Liver (tissue), 3 donors: ENCODE measurements around the gene XYLT1.

Experiments
- CTCF ChIP-seq: fragments of 150-350 bp; IDR thresholded peaks from 2 replicates; pipeline ENCODE4 v1.5.1; 2017; ENCODE audit warnings: improper control_type of control experiment, low read depth, low read length; ENCODE audit not compliant: missing input control
- GABPA ChIP-seq, 2 donors: IDR thresholded peaks in 1 of 2; conservative IDR thresholded peaks in 1 of 2; 2 replicates each; pipeline ENCODE4 v1.6.1; 2016; ENCODE audit warnings: antibody characterized with exemption in 2 of 2, mild to moderate bottlenecking in 1 of 2, moderate library complexity in 1 of 2
- JUND ChIP-seq, 2 donors: IDR thresholded peaks; 2 replicates each; pipeline ENCODE4 v1.6.1; 2016; ENCODE audit warnings: antibody characterized with exemption in 2 of 2
- RAD21 ChIP-seq, 2 donors: IDR thresholded peaks; 2 replicates each; pipeline ENCODE4 v1.6.1; 2016; ENCODE audit warnings: antibody characterized with exemption in 2 of 2, mild to moderate bottlenecking in 2 of 2
- YY1 ChIP-seq: IDR thresholded peaks from 2 replicates; pipeline ENCODE4 v1.6.1; 2016; ENCODE audit warnings: antibody characterized with exemption, mild to moderate bottlenecking
- TF ChIP-seq, protein P1 (sequence below): IDR thresholded peaks from 2 replicates; pipeline ENCODE4 v1.6.1; 2016; ENCODE audit warnings: antibody characterized with exemption
- donor health status: healthy.
- donor health status: healthy.

- no peak for TF ChIP-seq CTCF
- no peak for TF ChIP-seq GABPA (IDR thresholded peaks at IDR 0.05 in 1 of 2, conservative IDR thresholded peaks at IDR 0.05 in 1 of 2)
- no peak for TF ChIP-seq RAD21 (IDR thresholded peaks at IDR 0.05)
- TF ChIP-seq JUND (IDR thresholded peaks at IDR 0.05), result no peak
- TF ChIP-seq YY1, result no peak
- TF ChIP-seq, protein P1, sequence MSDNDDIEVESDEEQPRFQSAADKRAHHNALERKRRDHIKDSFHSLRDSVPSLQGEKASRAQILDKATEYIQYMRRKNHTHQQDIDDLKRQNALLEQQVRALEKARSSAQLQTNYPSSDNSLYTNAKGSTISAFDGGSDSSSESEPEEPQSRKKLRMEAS, result no peak
These were observed 9.9 kb downstream of the XYLT1 start for GRCh38 chr16:17460890-17461289.
